Measurements from ENCODE around the gene CACNA2D3. TPM values are rescaled to one million over a fixed set of nuclear protein-coding genes. Genes with fewer than 3 reads are reported as not detected.

Gene CACNA2D3
- total RNA-seq, 6 experiments from 2014 or later: 0.14 to 0.23 (median 0.19) TPM; not detected in 2

DNA sequence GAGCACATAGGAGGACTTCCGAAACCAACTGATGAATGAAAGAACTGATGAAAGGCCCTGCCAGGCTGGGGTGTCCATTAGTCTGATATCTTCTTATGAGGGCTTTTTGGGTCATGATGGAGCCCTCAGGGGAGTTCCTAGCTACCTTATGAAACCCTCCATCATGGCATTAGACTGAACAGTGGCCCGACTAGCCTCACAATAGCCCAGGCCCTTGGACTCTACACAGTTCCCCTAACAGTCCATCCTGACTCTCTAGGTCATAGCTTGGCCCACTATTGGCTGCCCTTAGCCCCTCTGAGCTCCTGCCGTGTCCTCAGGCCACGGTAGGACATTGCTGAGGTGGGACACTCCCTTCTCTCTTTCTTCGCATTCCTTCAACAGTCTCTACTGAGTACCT lies 365.9 kb downstream of the CACNA2D3 start:
- Mint-ChIP-seq H3K9me3 (peaks cover 76% of the 10 kb centered on the region), H3K4me1 (ENCODE audit: low read depth) (no peaks in the 10 kb centered on the region), H3K27me3 (ENCODE audit: insufficient read depth) (peaks cover 2% of the 10 kb centered on the region; the same call in 1 of the 2 replicates), H3K27ac (no peak overlapping the region), H3K36me3 (ENCODE audit: low read depth) (peaks cover 6% of the 10 kb centered on the region; the same call in 1 of the 2 replicates), H3K4me3 (no peak overlapping the region)
- no peak for TF ChIP-seq CTCF (IDR thresholded peaks at IDR 0.05)
- no peak for DNase-seq

DNA sequence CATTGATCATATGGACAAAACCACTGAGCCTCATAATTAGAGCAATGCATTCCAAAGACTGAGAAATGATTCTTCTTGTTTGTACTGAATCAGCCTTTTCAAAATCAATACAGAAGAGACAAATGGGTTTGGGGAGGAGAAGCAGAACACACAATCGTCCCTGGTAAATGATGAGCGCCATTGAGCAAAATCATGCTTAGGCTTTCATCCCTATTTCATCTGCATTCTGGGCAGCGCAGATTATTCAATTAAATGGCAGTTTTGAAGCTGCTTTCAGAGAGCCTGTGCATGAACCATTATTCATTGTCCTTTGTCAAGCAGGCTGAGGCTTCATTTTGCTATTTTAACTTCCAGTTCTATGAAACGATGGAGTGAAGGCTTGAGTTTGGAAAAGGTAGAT lies 371.9 kb downstream of the CACNA2D3 start:
- Mint-ChIP-seq H3K27me3 (ENCODE audit: insufficient read depth) (no peaks in the 10 kb centered on the region), H3K4me3 (no peak overlapping the region), H3K4me1 (ENCODE audit: low read depth) (no peaks in the 10 kb centered on the region), H3K9me3 (peaks cover 64% of the 10 kb centered on the region), H3K36me3 (ENCODE audit: low read depth) (peaks cover 10% of the 10 kb centered on the region; the same call in 1 of the 2 replicates), H3K27ac (no peak overlapping the region)
- DNase-seq: no peak
- no peak for TF ChIP-seq CTCF (IDR thresholded peaks at IDR 0.05)

DNA sequence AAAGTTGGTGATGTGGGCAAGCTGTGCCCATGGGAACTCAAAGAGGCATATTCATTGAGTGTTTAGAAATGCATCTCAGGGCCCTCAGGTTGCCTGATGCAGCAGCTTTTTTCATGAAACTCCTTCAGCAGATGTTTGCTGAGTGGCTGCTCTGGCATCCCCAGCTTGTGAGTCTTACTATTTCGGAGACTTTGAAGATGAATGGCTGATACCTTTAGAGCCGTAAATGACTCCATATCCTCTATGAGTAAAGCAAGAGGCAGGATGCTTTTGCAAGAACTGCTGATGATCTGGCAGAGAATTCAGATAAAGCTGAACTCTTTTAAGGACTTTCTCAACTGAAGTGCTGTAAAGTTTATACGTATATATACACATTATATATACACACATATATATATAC lies 384.3 kb downstream of the CACNA2D3 start:
- Mint-ChIP-seq H3K27me3 (ENCODE audit: insufficient read depth) (no peaks in the 10 kb centered on the region; the same call in 1 of the 2 replicates), H3K36me3 (ENCODE audit: low read depth) (no peaks in the 10 kb centered on the region; the same call in 1 of the 2 replicates), H3K9me3 (peaks cover 66% of the 10 kb centered on the region), H3K4me1 (ENCODE audit: low read depth) (no peaks in the 10 kb centered on the region), H3K27ac (no peak overlapping the region), H3K4me3 (no peak overlapping the region)
- no peak for DNase-seq
- no peak for TF ChIP-seq CTCF (IDR thresholded peaks at IDR 0.05)

DNA sequence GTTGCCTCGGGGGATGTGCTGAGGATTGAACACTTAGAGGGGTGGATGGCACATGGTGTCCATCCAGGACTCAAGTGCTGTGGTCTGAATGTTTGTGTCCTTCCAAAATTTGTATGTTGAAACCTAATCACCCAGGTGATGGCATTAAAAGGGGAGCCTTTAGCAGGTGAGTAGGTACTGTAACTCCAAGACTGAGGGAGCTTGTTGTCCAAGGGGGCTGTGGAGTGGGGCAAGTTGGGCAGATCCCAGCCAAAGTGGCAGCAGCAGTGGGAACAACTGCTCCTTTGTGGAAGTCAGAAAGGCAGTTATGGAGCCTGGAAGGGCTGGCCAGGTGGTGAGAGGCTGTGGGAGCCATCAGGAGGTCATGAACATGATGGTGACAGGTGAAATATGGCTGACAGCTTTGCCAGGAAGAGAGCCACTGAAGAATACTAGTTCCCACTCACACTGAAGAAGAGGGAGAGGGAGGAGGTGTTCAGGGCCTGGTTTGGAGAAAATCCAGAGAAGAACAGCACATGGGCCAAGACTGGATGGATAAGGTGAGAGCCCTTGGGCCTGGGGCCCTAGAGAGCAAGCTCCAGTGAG lies 385.6 kb downstream of the CACNA2D3 start:
- H3K27me3 Mint-ChIP-seq (ENCODE audit: insufficient read depth): no peaks in the 10 kb centered on the region; the same call in 1 of the 2 replicates

GRCh38 chr3:54510506-54510905 lies 388.2 kb downstream of the CACNA2D3 start:
- Mint-ChIP-seq H3K27me3 (ENCODE audit: insufficient read depth) (no peaks in the 10 kb centered on the region; the same call in 1 of the 2 replicates), H3K4me3 (no peak overlapping the region), H3K4me1 (ENCODE audit: low read depth) (no peaks in the 10 kb centered on the region), H3K27ac (no peak overlapping the region), H3K36me3 (ENCODE audit: low read depth) (no peaks in the 10 kb centered on the region; the same call in 1 of the 2 replicates), H3K9me3 (peaks cover 73% of the 10 kb centered on the region)
- no peak for DNase-seq
- TF ChIP-seq CTCF (IDR thresholded peaks at IDR 0.05): no peak

More for the DNA sequence above, 385.6 kb downstream of the CACNA2D3 start:
- DNase-seq: no peak
- H3K4me3 Mint-ChIP-seq: no peak overlapping the region
- peaks cover 68% of the 10 kb centered on the region for H3K9me3 Mint-ChIP-seq
- H3K36me3 Mint-ChIP-seq (ENCODE audit: low read depth): no peaks in the 10 kb centered on the region
- H3K4me1 Mint-ChIP-seq (ENCODE audit: low read depth): no peaks in the 10 kb centered on the region
- no peak overlapping the region for H3K27ac Mint-ChIP-seq
- TF ChIP-seq CTCF (IDR thresholded peaks at IDR 0.05): no peak
